ENCODE results near the gene PHB1. TPM values are rescaled to one million over a fixed set of nuclear protein-coding genes. Genes with fewer than 3 reads are reported as not detected.

The PHB1 gene
- total RNA-seq, 2 donors from 2014 or later = 227 to 263 TPM

- H3K27ac ChIP-seq (ENCODE audit: low read depth, low read length) = no peak overlapping the region
- Mint-ChIP-seq H3K36me3 (ENCODE audit: low read depth) (no peaks in the 10 kb centered on the region), H3K4me3 (no peak overlapping the region), H3K4me1 (peaks cover 17% of the 10 kb centered on the region), H3K27me3 (ENCODE audit: insufficient read depth) (peaks cover 62% of the 10 kb centered on the region), H3K9me3 (no peaks in the 10 kb centered on the region), H3K27ac (no peak overlapping the region)
- no peaks in the 10 kb centered on the region for H3K9me3 ChIP-seq (ENCODE audit: control insufficient read depth, low read length)
- H3K4me3 ChIP-seq (ENCODE audit: low read length) = no peak overlapping the region
- peaks cover 27% of the 10 kb centered on the region for H3K27me3 ChIP-seq (ENCODE audit: control insufficient read depth, insufficient read depth, low read length, poor library complexity, severe bottlenecking)
- TF ChIP-seq CTCF (conservative IDR thresholded peaks at IDR 0.05) = no peak
- no peak overlapping the region for H3K9ac ChIP-seq (ENCODE audit: extremely low read depth, low read length, poor library complexity, severe bottlenecking)
- no peak for DNase-seq
- no peaks in the 10 kb centered on the region for H3K36me3 ChIP-seq (ENCODE audit: control insufficient read depth, insufficient read depth, low read length)
- 73 to 74% methylated on average over 5 of the region's 5 CpGs for WGBS, 2 experiments (ENCODE audit: insufficient coverage in 1 of 2, insufficient read length in 1 of 2)
- H3K4me1 ChIP-seq (ENCODE audit: control insufficient read depth, insufficient read depth, low read length) = peaks cover 7% of the 10 kb centered on the region
These were observed 41.7 kb upstream of the PHB1 start for GRCh38 chr17:49456183-49456965.

- Mint-ChIP-seq H3K4me1 (peaks cover 17% of the 10 kb centered on the region), H3K27ac (no peak overlapping the region), H3K9me3 (no peaks in the 10 kb centered on the region), H3K36me3 (ENCODE audit: low read depth) (no peaks in the 10 kb centered on the region), H3K27me3 (ENCODE audit: insufficient read depth) (peaks cover 58% of the 10 kb centered on the region), H3K4me3 (no peak overlapping the region)
- Histone ChIP-seq H3K27me3 (ENCODE audit: control insufficient read depth, insufficient read depth, low read length, poor library complexity, severe bottlenecking) (peaks cover 22% of the 10 kb centered on the region), H3K27ac (ENCODE audit: low read depth, low read length) (no peak overlapping the region), H3K9ac (ENCODE audit: extremely low read depth, low read length, poor library complexity, severe bottlenecking) (no peak overlapping the region), H3K4me3 (ENCODE audit: low read length) (no peak overlapping the region), H3K9me3 (ENCODE audit: control insufficient read depth, low read length) (no peaks in the 10 kb centered on the region), H3K36me3 (ENCODE audit: control insufficient read depth, insufficient read depth, low read length) (no peaks in the 10 kb centered on the region), H3K4me1 (ENCODE audit: control insufficient read depth, insufficient read depth, low read length) (peaks cover 7% of the 10 kb centered on the region)
- WGBS, 2 experiments (ENCODE audit: insufficient coverage in 1 of 2, insufficient read length in 1 of 2) = 63 to 100% methylated on average over 1 to 8 of the region's 9 CpGs
- no peak for DNase-seq
- TF ChIP-seq CTCF (conservative IDR thresholded peaks at IDR 0.05) = no peak
These were observed 40.7 kb upstream of the PHB1 start for GRCh38 chr17:49455272-49455861.

- H3K4me1 Mint-ChIP-seq = peaks cover 6% of the 10 kb centered on the region
- Histone ChIP-seq H3K36me3 (ENCODE audit: control insufficient read depth, insufficient read depth, low read length) (no peaks in the 10 kb centered on the region), H3K4me1 (ENCODE audit: control insufficient read depth, insufficient read depth, low read length) (no peaks in the 10 kb centered on the region), H3K9ac (ENCODE audit: extremely low read depth, low read length, poor library complexity, severe bottlenecking) (no peak overlapping the region), H3K27me3 (ENCODE audit: control insufficient read depth, insufficient read depth, low read length, poor library complexity, severe bottlenecking) (peaks cover 22% of the 10 kb centered on the region), H3K27ac (ENCODE audit: low read depth, low read length) (peak overlapping the region; percentile 29), H3K4me3 (ENCODE audit: low read length) (no peak overlapping the region), H3K9me3 (ENCODE audit: control insufficient read depth, low read length) (no peaks in the 10 kb centered on the region)
- H3K4me3 Mint-ChIP-seq = no peak overlapping the region
- no peak for TF ChIP-seq CTCF (conservative IDR thresholded peaks at IDR 0.05)
- 66 to 90% methylated on average over 2 to 5 of the region's 5 CpGs for WGBS, 2 experiments (ENCODE audit: insufficient coverage in 1 of 2, insufficient read length in 1 of 2)
- no peaks in the 10 kb centered on the region for H3K9me3 Mint-ChIP-seq
- peaks cover 57% of the 10 kb centered on the region for H3K27me3 Mint-ChIP-seq (ENCODE audit: insufficient read depth)
- H3K36me3 Mint-ChIP-seq (ENCODE audit: low read depth) = no peaks in the 10 kb centered on the region
- no peak overlapping the region for H3K27ac Mint-ChIP-seq
- no peak for DNase-seq
These were observed 39.4 kb upstream of the PHB1 start for GRCh38 chr17:49454050-49454449.

Data from endodermal cell (in vitro differentiated cells).